ENCODE measurements around the gene PIEZO2. TPM values are rescaled to one million over a fixed set of nuclear protein-coding genes. Genes with fewer than 3 reads are reported as not detected.
"Not testable (repeated sequence)": the region's sequence is repeated elsewhere in the genome, so short reads cannot be mapped to it uniquely, and the experiment has no call there.

Gene PIEZO2
- total RNA-seq, 1 experiment from 2014 or later = 10.7 TPM

GRCh38 chr18:10923551-10924070 is 225.8 kb downstream of the PIEZO2 start:
- ATAC-seq = no peak
- H3K36me3 Mint-ChIP-seq = peaks cover 26% of the 10 kb centered on the region
- H3K27ac Mint-ChIP-seq = no peak overlapping the region
- TF ChIP-seq NFYB (CRISPR knock-in tag; conservative IDR thresholded peaks at IDR 0.05; ENCODE audit: low read depth) = no peak
- TF ChIP-seq GRHL2 (CRISPR knock-in tag; IDR thresholded peaks at IDR 0.05; ENCODE audit: insufficient replicate concordance, severe bottlenecking) = no peak
- TF ChIP-seq ZNF396 (CRISPR knock-in tag; IDR thresholded peaks at IDR 0.05; ENCODE audit: borderline replicate concordance) = no peak
- no peak for TF ChIP-seq PRRX2 (CRISPR knock-in tag; IDR thresholded peaks at IDR 0.05)
- no peak for DNase-seq (ENCODE audit: low spot score)
- H3K4me3 Mint-ChIP-seq = no peak overlapping the region
- peaks cover 29% of the 10 kb centered on the region for H3K9me3 Mint-ChIP-seq
- ChIA-PET CTCF (no interaction called here), POLR2A (no interaction called here)
- H3K4me1 Mint-ChIP-seq = peaks cover 56% of the 10 kb centered on the region
- H3K27me3 Mint-ChIP-seq (ENCODE audit: low read depth) = no peaks in the 10 kb centered on the region; the same call in 1 of the 2 replicates

- Mint-ChIP-seq H3K27me3 (ENCODE audit: low read depth) (no peaks in the 10 kb centered on the region; the same call in 1 of the 2 replicates), H3K4me1 (peaks cover 52% of the 10 kb centered on the region)
Observed at GRCh38 chr18:10923141-10923540, 226.2 kb downstream of the PIEZO2 start.

GRCh38 chr18:10922712-10923111 is 226.7 kb downstream of the PIEZO2 start:
- H3K4me3 Mint-ChIP-seq; DNase-seq (ENCODE audit: low spot score); H3K27me3 Mint-ChIP-seq (ENCODE audit: low read depth); H3K27ac Mint-ChIP-seq; CTCF ChIA-PET; ATAC-seq: not testable (repeated sequence)
- peaks cover 29% of the 10 kb centered on the region for H3K9me3 Mint-ChIP-seq
- POLR2A ChIA-PET = interaction anchor here (0.6 kb wide), 1 partner anchor 10 kb away, joined by 3 read pairs; no protein-coding TSS in a partner anchor
- H3K36me3 Mint-ChIP-seq = peaks cover 26% of the 10 kb centered on the region
- peaks cover 48% of the 10 kb centered on the region for H3K4me1 Mint-ChIP-seq

More at GRCh38 chr18:10923141-10923540, 226.2 kb downstream of the PIEZO2 start:
- no peak for TF ChIP-seq NR3C1 (CRISPR knock-in tag; conservative IDR thresholded peaks at IDR 0.05; ENCODE audit: low read depth)
- no peak for TF ChIP-seq GTF2I (CRISPR knock-in tag; conservative IDR thresholded peaks at IDR 0.05)
- no peak for TF ChIP-seq PRDM15 (CRISPR knock-in tag; IDR thresholded peaks at IDR 0.05)
- ATAC-seq = no peak
- CTCF ChIA-PET = no interaction called here
- Mint-ChIP-seq H3K27ac (no peak overlapping the region), H3K9me3 (peaks cover 29% of the 10 kb centered on the region), H3K4me3 (no peak overlapping the region), H3K36me3 (peaks cover 26% of the 10 kb centered on the region)
- DNase-seq (ENCODE audit: low spot score) = no peak
- POLR2A ChIA-PET = interaction anchor here (0.6 kb wide), 1 partner anchor 10 kb away, joined by 3 read pairs; no protein-coding TSS in a partner anchor

- POLR2A ChIA-PET; H3K4me3 Mint-ChIP-seq; ATAC-seq; DNase-seq (ENCODE audit: low spot score); H3K27me3 Mint-ChIP-seq (ENCODE audit: low read depth); CTCF ChIA-PET; H3K27ac Mint-ChIP-seq: not testable (repeated sequence)
- Mint-ChIP-seq H3K4me1 (peaks cover 29% of the 10 kb centered on the region), H3K9me3 (peaks cover 29% of the 10 kb centered on the region), H3K36me3 (peaks cover 26% of the 10 kb centered on the region)
Observed at GRCh38 chr18:10920309-10920708, 229.1 kb downstream of the PIEZO2 start.

GRCh38 chr18:10919851-10920250 is 229.5 kb downstream of the PIEZO2 start:
- no peak overlapping the region for H3K4me3 Mint-ChIP-seq
- no peak overlapping the region for H3K27ac Mint-ChIP-seq
- ATAC-seq = no peak
- ChIA-PET POLR2A (no interaction called here), CTCF (no interaction called here)
- H3K36me3 Mint-ChIP-seq = peaks cover 26% of the 10 kb centered on the region
- no peaks in the 10 kb centered on the region; the same call in 1 of the 2 replicates for H3K27me3 Mint-ChIP-seq (ENCODE audit: low read depth)
- H3K9me3 Mint-ChIP-seq = peaks cover 29% of the 10 kb centered on the region
- peaks cover 29% of the 10 kb centered on the region for H3K4me1 Mint-ChIP-seq
- DNase-seq (ENCODE audit: low spot score) = no peak
- TF ChIP-seq ZNF532 (CRISPR knock-in tag; IDR thresholded peaks at IDR 0.05; ENCODE audit: borderline replicate concordance) (no peak), ZNF281 (CRISPR knock-in tag; IDR thresholded peaks at IDR 0.05) (no peak), E2F4 (CRISPR knock-in tag; IDR thresholded peaks at IDR 0.05; ENCODE audit: borderline replicate concordance, low read depth) (no peak), USF1 (CRISPR knock-in tag; IDR thresholded peaks at IDR 0.05) (no peak), CREM (CRISPR knock-in tag; IDR thresholded peaks at IDR 0.05) (no peak)
